HG02981 (cell line): ENCODE measurements around the gene SH3RF1.

ENCODE experiments used
- ATAC-seq: cut with Tn5 transposase; IDR thresholded peaks from one replicate; pipeline ENCODE4 v1.9.1; 2021; ENCODE audit warnings: mild to moderate bottlenecking, moderate library complexity; ENCODE audit not compliant: unreplicated experiment

Gene SH3RF1

GRCh38 chr4:169139021-169139420, 131.7 kb downstream of the SH3RF1 start:
- no peak for ATAC-seq

DNA sequence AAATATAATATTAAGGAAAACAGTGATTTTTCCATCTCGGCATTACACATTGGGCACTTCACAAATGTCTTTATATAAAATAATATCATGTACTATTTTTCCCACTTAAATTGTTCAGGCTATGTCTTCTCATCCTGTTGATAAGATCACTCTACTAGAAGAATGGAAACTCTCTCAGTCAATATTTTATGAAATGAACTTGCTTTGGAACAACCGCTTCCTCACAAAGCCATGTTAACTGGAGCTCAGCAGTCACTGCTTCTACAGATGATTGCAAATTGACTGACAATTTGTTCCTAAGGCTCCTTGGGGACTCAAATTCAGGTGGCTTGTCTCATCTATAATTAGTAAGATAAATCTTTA, 133.2 kb downstream of the SH3RF1 start:
- ATAC-seq: no peak

DNA sequence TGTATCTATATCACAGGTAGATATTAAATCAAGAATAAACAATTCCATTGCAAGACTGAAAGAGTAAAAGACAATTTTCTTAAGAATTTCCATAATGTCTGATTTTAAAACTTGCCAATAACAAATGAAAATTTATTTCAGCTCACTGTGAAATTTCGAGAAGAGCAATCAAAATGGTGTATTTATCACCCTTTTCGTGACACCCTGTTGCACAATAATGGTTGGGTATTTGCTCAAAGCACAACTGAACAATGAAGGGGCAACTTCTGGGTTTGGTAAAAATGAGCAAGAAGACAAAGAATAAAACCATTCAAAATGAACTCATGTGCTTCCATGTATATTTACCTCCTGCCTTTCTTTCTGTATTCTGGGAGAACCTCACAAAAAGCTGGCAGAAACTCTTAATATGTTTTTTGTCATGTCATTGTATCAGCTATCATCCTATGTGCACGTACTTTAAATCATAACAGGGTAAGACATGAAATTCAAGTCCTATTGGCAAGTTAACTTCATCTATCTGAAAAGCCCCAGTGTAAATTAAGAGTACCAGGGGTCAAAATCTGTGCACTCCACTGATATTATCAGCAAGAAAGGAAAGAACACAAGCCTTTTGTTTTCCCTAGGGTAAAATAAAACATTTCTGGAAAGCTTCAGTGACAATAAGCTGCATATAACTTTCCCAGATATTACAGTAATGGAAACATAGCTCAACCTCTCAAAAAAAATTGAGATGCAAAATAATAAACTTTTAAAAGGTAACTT, 133.8 kb downstream of the SH3RF1 start:
- ATAC-seq: no peak

- ATAC-seq: no peak
Observed at GRCh38 chr4:169136330-169136729, 134.4 kb downstream of the SH3RF1 start.

- ATAC-seq: no peak
Observed at GRCh38 chr4:169135776-169136175, 135.0 kb downstream of the SH3RF1 start.

- no peak for ATAC-seq
Observed at GRCh38 chr4:169133932-169134331, 136.8 kb downstream of the SH3RF1 start.

GRCh38 chr4:169132561-169133305, 138.0 kb downstream of the SH3RF1 start:
- no peak for ATAC-seq

DNA sequence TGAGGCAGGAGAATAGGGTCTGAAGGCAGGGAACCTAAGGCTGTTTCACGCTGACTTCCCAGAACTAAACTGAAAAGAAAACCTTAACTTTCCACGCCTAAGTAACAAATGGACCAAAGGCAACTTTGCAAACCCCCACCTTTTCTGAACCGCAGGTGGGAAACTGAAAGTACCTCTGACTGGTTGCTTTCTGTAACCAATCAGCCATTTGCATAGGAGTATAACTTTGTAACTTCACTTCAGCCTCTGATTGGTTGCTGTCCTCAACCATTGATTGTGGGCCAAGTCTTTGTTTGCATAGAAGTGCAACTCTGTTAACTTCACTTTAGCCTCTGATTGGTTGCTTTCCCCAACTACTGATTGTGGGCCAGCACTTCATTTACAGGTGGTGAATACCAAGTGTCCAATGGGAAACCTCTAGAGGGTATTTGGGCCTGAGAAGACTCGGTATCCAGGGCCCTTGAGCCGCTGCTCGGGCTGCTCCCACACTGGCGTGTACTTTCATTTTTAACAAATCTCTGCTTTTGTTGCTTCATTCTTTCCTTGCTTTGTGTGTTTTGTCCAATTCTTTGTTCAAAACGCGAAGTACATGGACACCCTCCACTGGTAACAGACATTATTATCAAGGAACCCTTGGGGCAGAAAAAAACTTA, 139.1 kb downstream of the SH3RF1 start:
- ATAC-seq: no peak

- no peak for ATAC-seq
Observed at GRCh38 chr4:169128902-169129301, 141.9 kb downstream of the SH3RF1 start.

DNA sequence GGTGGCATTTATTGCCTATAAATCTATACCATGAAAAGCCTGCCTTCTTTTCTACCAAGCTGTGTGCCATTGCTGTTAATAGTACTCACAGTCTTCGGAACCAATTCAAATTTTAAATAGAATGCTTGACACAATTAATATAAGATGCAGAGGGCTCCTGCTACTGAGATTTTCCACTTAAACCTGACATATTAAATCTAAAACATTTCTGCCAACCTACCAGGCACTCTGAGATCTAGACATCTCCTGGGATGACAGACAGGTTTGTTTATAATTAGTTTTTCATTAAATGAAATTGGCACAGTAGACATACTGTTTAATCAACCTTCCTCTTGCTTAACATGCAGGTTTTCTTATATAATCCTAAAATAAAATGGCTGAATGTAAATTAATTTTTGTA, 143.4 kb downstream of the SH3RF1 start:
- ATAC-seq: no peak

DNA sequence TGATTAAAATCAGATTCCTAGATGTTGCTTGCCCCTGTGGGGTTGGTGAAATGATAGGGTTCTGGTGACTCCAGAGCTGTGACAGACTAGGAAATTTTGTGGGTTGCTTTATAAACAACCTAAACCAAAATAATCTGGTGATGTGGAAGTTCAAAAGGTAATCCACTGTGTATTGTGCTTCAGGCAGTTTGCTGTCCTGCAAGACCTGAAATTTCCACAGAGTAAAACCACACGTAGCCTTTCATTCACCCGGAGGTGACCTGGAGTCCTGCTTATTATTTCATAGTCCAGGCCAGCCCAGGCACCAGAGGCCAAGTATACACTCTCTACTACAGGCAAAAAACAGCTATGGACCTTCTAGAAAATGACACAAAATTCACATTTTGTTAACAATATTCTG, 146.1 kb downstream of the SH3RF1 start:
- no peak for ATAC-seq

DNA sequence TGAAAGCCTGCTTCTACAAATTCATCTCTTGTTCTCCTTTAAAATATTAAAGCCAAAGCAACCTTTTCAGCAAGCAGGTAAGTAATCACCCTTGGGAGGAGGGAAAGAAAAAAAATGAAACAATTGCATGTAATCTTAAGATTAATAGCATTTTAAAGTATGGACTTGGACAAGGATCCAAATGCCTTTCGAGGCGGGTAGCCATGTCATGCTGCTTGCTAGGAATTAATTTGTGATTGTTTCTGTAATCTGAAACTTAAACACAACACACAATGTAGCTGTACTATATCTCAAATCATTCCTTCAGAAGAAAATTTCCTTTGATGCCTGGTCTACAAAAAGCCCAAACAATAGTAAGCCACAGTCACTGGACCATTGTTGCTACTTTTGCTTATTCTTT, 148.3 kb downstream of the SH3RF1 start:
- no peak for ATAC-seq

GRCh38 chr4:169121861-169122382, 148.8 kb downstream of the SH3RF1 start:
- no peak for ATAC-seq

DNA sequence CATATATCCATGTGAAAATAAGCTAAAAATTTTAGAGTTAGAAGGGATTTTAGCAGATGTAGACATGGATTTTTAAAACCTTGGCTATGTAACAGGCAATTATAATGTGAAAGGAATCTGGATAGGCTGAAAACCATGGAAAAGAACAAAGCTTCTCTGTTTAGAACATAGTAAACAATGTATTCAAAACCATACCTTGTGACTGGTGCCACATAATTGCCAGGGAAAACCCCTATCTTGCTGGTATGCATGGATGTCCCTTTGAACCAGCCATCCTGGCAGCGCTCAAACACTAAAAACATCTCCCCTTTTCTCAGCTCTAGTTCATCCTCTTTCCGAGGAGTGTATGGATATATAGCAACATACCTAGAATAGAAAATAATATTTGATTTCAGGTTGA, 150.1 kb downstream of the SH3RF1 start:
- no peak for ATAC-seq

DNA sequence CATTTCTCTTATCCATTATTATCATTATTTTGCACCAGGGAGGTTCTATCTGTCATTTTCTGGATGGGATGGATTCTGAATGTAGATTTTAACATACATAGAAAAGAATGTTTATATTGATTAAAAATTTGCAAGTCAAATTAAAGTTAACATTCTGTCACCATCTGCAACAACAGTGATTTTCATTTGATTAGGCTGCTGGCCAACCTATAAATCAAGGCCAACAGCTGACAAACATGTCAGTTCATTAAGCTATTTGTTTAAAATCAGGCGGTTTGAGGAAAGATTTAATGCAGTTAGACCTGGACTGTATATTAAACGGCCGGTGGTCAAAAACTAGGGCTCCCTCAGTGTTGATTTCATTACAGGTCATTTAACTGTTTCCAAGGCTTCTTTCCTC, 151.2 kb downstream of the SH3RF1 start:
- no peak for ATAC-seq

DNA sequence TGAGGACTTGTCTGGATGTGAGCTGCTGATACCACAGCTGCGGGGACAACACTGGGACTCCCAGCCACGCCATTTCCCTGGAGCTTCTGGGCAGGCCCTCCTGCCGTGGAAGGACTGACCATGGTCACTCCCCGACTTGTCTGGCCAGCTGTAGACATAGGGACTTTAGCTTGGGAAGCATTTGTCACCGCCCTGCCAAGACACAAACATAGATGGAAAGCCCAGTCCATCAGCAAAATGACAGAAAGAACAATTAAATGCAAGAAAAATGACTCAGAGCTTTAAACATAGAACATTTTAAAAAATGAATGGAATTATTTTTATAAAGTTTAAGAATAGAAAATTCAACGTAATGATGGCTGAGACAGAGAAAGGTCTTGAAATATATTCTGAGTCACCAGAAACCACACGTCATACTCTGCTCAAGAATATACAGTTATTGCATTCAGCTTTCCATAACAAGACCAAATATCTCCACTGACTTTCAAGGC, 153.1 kb downstream of the SH3RF1 start:
- no peak for ATAC-seq

DNA sequence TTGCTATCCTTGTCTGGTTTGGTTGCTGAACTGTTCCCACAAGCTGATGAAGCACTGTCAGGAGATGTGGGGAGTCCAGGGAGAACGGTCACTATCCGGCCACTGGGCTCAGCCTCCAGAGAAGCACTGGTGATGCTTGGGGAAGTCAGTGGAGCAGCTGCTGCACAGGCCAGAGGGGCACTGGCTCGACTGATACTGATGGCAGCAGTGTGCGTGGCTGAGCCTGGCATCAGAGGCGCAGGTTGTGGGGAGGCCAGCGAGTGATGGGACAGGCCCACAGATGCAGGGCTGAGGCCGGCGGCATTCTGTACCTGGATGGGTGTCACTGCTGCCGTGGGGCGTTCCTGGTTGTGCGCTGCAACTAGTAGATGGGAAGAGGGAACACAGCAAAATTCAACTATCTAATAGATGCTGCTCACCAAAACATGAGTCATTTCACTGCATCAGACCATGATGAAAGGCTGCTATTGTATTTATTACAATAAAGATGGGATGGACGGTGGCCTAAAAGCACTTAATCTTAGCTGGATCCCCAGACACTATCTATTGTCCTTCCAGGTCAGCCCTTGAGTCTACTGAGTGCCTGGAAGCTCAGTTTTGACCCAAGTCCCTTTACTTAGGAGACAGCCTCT, 154.4 kb downstream of the SH3RF1 start:
- no peak for ATAC-seq

DNA sequence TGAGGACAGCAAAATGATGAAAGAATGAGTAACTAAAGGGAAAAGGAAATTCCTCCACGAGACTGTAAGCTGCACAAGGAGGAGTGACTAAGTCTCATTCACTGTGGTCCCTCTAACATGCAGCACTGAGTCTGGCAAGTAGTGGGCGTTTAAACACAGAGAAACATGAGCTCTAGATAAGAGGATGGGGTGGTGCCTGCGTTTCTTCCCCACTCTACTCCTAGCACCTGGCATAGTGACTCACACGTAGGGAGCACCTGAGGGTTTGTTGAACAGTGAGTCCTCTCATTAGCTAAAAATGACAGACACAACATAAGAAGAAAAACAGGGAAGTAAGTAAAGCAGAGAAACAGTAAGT, 154.9 kb downstream of the SH3RF1 start:
- no peak for ATAC-seq

DNA sequence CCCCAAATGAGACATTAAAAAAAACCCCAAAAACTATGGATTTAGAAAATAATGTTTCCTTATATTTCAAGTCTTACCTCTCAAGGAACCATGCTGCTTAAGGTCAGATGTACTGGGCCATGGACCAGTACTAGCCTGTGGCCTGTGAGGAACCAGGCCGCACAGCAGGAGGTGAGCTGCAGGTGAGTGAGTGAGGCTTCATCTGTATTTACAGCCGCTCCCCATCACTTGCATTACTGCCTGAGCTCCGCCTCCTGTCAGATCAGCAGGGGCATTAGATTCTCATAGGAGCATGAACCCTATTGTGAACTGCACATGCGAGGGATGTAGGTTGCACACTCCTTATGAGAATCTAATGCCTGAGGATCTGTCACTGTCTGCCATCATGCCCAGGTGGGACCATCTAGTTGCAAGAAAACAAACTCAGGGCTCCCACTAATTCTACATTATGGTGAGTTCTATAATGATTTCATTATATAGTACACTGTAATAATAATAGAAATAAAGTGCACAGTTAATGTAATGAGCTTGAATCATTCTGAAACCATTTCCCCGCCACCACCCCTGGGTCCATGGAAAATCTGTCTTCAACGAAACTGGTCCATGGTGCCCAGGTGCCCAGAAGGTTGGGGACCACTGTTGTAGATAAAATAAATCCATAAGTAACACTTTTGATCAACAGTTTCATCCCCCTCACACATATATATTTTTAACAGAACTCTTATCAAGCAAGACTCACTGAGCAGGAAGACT, 155.4 kb downstream of the SH3RF1 start:
- ATAC-seq: no peak

DNA sequence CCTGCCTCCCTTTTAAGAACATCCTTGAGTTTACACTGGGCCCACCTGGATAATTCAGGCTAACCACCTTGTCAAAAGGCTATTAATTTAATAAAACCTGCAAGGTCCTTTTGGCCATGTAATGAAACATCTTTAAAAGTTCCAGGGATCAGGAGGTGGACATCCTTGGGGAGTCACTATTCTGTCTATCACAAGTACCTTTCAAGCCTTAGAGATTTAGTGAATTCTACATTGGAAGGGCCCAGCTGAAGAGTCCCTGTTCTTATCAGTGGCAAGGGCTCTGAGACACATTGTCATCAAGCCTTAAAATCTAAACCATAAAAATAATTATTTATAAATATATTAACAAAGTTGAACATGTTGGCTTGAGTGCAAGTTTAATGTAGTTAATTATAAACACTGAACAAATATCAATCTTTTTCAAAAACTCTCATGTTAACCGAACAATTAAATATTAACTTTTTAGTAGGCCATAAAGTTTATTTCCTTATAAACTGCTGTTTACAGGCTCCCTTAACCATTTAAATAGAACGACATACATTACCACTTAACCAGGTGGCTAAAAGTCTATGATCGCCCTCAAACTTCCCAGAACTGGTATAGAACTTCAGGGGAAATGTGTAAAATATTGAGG, 156.3 kb downstream of the SH3RF1 start:
- no peak for ATAC-seq
